IPS-18c (cell line): ENCODE data around the gene RETREG1.
"Not testable (repeated sequence)": the region's sequence is repeated elsewhere in the genome, so short reads cannot be mapped to it uniquely, and the experiment has no call there.

Experiments
- H3K4me3 ChIP-seq: 2 replicates; pipeline ENCODE4 v1.7.0; 2013; ENCODE audit warnings: low read depth, mild to moderate bottlenecking, low read length, moderate library complexity; ENCODE audit not compliant: insufficient read depth
- H3K9me3 ChIP-seq: one replicate; pipeline ENCODE4 v1.6.1; 2013; ENCODE audit warnings: mild to moderate bottlenecking, low read length, moderate library complexity; ENCODE audit not compliant: control insufficient read depth, insufficient read depth

Gene RETREG1

DNA sequence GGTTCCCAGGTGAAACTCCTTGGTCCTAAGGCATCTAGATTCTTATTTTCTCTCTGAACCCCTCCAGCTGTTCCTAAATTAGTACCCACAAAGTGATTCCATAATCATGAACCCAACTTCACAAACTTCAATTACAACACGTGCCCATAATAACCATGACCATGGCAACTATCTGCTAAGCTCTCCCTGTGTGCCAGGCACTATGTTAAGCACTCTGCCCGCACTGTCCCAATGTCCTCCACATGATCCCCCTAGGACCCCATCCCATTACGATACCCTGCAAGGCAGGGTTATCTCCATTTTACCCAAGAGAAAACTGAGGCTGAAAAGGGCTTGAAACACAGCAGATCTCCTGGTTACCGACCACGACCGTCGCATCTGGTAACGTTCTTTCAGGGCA, 125.9 kb downstream of the RETREG1 start:
- Histone ChIP-seq H3K9me3 (peaks cover 3% of the 10 kb centered on the region), H3K4me3 (no peak overlapping the region)

DNA sequence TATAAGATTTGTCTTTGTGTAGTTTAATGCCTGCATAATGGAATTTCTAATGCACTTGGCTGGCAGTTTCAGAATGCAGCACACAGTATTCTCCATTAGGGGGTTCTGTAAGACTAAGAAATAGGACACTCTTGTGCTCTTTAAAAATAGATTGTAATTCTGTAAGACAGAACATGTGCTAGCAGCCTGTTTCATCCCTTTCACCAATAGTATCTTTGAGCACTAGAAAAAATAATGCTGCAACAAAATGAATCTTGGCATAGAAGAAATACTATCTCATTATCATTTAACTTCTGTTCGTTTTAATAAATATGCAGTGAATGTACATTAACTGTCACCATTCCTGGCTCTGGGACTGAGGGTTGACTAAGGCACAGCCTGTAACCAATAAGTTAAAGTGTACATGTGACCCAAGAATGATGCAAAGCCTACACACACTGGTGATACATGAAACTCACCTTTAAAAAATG, 127.4 kb downstream of the RETREG1 start:
- Histone ChIP-seq H3K9me3 (no peaks in the 10 kb centered on the region), H3K4me3 (no peak overlapping the region)

DNA sequence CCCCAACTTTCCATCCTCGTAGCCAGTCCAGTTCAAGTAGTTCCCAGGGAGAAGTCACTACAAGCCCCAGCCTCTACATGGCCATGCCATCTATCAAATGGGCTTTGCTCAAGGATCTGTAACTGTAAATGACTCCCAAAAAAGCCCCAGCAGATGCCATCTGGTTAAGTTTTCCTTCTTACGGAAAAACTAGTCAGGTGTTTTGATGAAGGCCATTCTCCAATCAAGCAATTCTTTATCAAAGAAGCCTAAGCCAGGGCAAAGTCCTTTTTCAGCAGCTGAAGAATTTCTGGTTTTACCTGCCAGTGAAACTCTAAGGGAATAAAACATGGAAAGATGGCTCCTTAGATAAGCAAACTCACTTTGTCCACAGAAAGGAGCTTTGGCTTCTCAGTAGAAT, 129.3 kb downstream of the RETREG1 start:
- no peak overlapping the region for H3K4me3 ChIP-seq
- no peaks in the 10 kb centered on the region for H3K9me3 ChIP-seq

DNA sequence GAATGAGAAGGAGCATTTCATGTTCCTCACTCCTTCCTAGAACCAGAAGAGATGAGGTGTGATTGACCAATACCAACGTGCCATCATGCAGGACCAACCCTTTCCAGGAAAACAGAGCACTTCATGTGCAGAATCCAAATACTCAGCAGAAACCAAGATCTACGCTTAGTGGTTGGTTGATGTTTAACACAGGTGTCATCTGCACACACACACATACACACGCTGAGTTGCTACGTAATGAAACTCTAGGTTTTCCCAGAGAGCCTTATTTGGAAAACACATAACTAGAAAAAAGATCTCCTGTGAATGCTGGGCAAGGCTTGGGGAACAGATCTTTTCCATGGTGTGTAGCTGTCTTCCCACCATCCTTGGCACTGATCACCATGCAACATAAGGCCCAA, 130.1 kb downstream of the RETREG1 start:
- H3K9me3 ChIP-seq = no peaks in the 10 kb centered on the region
- no peak overlapping the region for H3K4me3 ChIP-seq

DNA sequence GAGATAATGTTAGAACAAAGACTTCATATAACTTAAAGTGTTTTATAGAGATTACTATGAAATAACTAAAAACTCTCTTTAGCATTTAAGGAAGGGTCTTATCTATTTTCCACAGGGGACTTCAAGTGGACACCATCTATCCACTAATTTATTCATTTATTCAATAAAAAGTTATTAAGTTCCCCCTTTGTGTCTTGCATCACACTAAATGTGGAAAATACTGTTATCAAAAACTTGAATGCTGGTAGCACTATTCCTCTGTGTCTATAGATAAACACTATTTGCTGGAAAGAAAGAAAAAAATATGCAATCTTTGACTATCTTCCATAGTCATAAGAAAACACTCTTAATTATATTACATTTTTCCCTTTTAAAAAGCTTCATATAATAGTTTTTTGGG, 131.1 kb downstream of the RETREG1 start:
- H3K4me3 ChIP-seq = no peak overlapping the region
- H3K9me3 ChIP-seq = no peaks in the 10 kb centered on the region

DNA sequence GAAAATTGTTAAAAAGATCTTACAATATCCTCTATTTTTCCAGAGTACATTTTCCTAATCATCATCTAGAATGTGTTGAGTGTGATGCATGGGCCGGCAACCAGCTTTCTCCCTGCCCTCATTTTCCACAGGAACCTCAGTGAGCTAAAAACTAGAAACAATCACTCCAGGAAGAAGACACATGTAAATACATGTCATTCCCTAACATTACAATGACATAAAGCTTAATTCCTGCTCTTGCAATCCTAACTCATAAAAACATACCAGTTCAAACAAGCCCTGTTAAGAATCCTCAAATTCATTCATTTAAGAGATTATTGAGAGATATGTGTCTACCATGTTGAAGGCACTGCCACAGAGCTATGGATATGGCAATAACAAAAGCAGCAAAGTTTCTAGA, 132.7 kb downstream of the RETREG1 start:
- no peaks in the 10 kb centered on the region for H3K9me3 ChIP-seq
- no peak overlapping the region for H3K4me3 ChIP-seq

DNA sequence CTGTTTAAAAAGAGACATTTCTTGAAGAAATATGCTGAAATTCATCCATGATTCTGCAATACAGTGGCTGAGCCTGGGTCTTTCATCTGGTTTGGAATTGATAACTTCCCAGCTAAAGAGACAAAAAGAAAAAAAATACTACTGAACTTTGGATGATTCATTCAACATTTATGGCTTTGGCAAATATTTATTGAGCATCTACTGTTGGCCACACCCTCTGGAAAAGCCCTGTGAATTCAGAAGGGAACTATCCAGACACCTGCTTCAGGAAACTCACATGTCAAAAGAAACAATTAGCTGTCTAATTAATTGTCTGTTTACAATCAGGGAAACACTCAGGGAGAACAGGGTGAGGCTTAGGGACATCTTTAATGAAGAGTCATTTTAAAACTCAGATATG, 133.4 kb downstream of the RETREG1 start:
- H3K9me3 ChIP-seq = no peaks in the 10 kb centered on the region

DNA sequence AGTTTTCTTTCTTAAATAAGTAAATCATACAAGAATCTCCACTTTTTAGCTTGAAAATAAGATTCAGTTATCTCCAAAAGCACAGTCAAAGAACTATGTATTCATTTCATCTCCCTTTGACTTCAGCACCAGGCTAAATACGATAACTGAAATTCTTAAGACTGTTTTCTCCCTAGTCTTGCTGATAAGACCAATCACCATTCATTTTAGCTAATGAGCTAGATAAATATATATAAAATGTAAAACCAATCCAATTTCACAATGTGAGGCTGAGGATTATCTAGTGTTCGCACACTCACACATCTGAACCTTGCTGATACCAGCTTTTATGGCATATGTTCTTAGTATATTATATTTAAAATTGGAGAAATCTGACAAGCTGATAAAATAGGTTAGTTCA, 133.9 kb downstream of the RETREG1 start:
- no peaks in the 10 kb centered on the region for H3K9me3 ChIP-seq
- no peak overlapping the region for H3K4me3 ChIP-seq

More for the DNA sequence above, 133.4 kb downstream of the RETREG1 start:
- H3K4me3 ChIP-seq = no peak overlapping the region

DNA sequence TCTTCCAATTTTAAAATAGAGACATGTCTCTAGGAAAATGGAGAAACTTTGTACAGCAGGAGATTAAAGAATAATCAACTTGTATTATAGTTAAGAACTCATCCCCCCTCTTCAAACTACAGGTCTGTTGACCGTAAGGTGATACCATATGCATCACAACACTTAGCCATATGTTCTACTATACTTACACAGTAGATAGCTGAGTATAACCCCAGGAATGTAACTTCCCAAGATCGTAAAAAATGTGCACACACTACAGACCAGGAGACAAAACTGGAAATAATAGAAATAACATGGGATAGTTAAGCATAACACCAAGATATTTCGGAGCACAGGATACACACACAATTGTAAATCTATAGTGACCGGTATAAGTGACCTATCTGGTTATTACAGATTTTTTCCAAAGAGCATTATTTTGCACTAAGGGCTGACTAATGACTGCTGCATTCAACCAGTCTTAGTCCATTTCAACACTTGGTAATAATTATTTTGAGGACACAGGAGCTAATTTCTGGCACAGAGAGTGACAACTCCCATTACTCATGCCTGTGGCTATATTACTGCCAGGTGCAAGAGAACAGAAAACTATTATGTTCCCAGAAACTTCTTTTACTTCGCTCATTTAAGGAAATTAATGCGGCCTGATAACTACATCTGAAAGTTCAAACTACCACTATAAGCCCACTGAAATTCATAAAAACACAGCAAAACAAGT, 135.8 kb downstream of the RETREG1 start:
- H3K9me3 ChIP-seq = no peaks in the 10 kb centered on the region
- no peak overlapping the region for H3K4me3 ChIP-seq

DNA sequence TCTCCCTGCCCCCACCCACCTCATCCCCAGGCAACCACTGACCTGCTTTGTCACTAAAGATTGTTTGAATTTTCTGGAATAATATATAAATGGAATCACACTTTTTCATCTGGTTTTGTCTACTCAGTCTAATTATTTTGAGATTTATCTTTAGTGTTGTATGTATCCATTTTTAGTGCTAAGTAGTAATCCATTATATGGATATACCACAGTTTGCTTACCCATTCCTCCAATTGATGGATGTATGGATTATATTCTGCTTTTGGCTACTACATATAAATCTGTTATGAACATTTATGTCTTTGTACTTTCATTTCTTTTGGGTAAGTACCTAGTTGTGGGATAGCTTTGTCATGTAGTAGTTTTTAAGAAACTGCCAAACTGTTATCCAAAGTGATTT, 136.7 kb downstream of the RETREG1 start:
- H3K4me3 ChIP-seq = no peak overlapping the region
- H3K9me3 ChIP-seq = no peaks in the 10 kb centered on the region

DNA sequence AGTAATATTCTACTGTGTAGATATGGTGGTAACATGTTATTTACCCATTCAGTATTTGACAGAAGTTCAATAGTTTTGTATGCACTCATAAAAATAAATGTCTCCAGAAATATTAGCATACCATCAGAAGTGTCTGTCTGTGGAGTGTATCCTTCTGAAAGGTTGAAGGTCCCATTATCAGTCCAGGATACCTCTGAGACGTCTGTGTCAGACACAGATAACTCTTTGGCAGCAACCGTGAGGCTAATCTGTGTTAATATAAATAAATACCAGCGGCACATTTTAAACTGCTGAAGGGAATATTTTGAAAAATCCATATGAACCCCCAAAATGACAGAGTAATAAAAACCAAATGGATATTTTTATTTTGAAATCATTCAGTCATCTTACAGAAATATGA, 139.3 kb downstream of the RETREG1 start:
- H3K4me3 ChIP-seq = no peak overlapping the region
- H3K9me3 ChIP-seq = no peaks in the 10 kb centered on the region

DNA sequence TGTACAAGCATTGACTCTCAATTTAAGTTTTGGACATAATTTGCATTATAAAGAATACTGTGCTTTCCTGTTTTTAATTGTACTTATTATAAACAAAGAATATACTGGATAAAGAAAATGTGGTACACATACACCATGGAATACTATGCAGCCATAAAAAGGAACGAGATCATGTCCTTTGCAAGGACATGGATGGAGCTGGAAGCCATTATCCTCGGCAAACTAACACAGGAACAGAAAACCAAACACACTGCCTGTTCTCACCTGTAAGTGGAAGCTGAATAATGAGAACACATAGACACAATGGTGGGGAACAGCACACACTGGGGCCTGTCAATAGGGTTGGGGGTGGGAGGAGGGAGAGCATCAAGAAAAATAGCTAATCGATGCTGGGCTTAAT, 140.4 kb downstream of the RETREG1 start:
- H3K4me3 ChIP-seq, H3K9me3 ChIP-seq: not testable (repeated sequence)

DNA sequence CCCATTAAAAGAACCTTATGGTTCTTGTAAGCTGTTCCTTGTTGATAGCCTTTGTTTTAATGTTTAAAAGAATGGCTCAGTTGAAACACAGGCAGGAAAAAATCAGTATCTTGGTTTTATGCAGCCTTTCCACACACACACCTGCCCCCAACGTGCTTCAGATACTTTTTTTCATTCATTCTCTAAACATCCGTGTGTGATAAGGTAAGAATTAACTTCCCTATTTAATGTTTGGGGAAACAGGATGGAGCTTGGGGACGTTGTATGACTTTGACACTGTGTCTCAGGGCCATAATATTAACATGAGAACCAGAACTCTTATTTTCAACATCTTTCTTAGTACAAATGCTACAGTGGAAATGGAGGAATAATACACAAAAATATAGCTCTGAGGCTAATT, 145.4 kb downstream of the RETREG1 start:
- Histone ChIP-seq H3K4me3 (no peak overlapping the region), H3K9me3 (no peaks in the 10 kb centered on the region)

DNA sequence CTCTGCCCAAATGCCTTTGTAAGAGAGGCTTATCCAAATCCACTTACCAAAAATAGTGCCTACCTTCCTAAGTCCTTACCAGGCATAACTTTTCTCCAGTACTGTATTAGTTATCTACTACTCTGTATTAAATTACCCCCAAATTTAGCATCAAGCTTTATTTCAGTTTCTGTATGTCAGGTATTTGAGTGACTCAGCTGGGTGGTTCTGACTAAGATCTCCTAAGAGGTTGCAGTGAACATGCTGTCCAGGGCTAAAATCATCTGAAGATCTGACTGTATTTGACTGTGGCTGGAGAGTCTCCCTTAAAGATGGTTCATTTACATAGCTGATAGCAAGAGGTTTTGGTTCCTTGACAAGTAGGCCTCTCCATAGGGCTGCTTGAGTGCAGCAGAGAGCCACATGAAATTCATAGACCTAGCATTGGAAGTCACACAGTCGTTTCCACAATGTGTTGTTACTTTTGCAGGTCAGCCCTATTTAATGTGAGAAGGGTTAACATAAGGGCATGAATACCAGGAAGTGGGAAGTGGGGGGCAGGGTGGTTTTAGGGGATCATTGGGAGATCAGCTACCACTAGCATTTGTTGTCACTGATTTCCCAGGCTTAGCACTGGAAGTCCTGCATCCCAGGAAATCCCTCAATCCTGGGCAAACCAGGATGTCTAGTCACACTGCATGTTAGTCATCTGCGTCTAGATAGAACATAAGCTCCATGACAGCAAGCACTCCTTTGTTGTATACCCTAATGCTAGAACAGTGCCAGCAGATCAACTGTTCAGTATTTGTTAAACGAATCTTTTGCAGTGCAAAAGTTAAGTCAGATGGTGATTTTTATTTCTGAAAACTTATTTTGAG, 149.2 kb downstream of the RETREG1 start:
- no peaks in the 10 kb centered on the region for H3K9me3 ChIP-seq
- H3K4me3 ChIP-seq = no peak overlapping the region

DNA sequence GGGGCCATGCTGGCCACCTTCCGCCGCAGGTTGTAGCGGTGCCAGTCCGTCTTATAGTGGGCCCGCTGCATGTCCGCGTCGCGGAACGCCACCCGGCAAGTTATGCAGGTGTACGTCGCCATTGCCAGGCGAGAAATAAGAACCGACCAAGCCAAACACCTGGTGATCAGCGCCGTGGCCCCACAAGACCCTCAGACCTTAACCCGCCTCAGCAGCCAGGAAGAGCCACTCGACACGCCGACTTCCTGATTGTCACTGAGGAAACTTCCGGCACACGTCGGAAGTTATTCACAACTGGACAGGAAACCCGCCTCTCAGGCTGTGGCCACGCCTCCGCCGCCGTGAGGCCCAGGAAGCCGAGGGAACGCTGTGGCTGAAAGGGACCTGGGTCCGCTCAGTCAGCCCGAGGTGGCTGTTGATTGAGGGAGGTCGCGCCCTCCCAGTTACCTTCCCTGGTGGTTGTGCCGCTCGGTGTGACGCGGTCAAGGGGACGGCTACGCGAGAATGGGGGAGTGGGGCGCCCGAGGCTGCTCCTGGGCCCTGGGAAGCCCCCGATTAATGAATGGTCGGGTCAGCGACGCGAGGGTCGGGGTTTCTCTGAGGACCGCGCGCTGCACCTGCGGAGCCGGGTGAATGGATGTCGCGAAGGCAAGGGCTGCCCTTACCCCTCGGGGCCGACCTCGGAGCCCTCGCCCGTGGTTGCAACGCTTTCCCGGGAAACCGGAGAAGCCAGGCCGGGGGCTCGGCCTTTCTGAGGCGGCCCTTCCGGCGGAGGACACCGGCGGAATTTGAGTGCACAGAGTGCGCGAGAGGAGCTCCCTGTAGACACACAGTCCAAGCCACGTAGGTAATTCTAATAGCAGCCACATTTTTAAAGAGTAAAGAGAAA, 151.0 kb downstream of the RETREG1 start, which contains the start of gene ZNF622:
TSS of gene ZNF622 (minus strand) at position 257 of the 889 bp plus-strand sequence. CDS start at position 122, 135 bp downstream.
- no peaks in the 10 kb centered on the region for H3K9me3 ChIP-seq

DNA sequence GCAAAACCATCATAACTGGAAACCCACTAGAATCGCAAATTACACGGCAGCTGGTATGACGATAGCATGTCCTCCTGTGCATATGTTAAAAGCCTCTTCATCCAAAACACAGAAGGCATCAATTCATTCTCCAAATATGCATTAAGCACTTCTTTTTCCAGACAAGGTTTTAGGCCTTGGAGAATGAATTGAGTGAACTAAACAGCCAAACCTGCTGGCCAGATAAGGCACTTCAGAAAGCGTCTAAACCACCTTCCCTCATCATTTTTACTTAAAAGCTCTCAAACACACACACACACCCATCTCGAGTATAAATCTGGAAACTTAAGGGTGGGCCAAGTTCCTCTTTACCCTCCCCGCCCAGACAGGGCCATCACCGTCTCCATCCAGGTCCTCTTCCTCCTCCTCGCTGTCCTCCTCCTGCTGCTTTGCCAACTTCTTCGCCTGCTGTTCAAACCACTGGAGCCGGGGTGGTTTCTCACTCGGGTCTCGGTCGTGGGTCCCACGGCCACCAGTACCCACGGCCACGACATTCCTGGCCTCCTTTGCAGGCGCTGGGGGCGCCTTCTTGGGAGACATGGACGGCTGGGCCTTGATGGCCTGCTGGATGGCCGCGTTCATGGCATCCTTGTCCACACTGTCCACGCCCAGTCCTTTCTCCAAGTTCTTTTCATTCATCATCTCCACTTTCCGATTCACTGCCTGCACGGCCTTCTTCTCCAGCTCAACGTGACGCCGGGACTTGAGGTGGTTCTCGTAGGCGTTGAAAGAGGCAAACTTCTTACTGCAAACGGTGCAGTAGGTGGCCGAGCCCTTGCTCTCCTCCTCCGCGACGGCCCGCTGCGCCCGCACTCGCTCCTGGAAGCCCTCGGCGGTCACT, 151.9 kb downstream of the RETREG1 start:
- Histone ChIP-seq H3K9me3 (no peaks in the 10 kb centered on the region), H3K4me3 (peak overlapping the region; percentile 77)

More for the DNA sequence above, 151.0 kb downstream of the RETREG1 start, which contains the start of gene ZNF622:
- H3K4me3 ChIP-seq = peak within 1 kb of the TSS; percentile 77
